Transverse colon (tissue), 4 donors: ENCODE results near the gene CDC16.

Source experiments
- EP300 ChIP-seq: sonication (generic); formaldehyde crosslinking; IDR thresholded peaks from one replicate; pipeline ENCODE4 v1.6.1; 2017; ENCODE audit warnings: antibody characterized with exemption, low read depth
- POLR2A ChIP-seq: fragments of 450-650 bp; IDR thresholded peaks from one replicate; pipeline ENCODE4 v1.6.1; 2016; ENCODE audit warnings: antibody characterized with exemption, mild to moderate bottlenecking, moderate library complexity
- POLR2AphosphoS5 ChIP-seq, 3 donors: sonication (generic); formaldehyde crosslinking; IDR thresholded peaks; one replicate each; pipeline ENCODE4 v1.6.1; 2016; ENCODE audit warnings: antibody characterized with exemption in 3 of 3
- TF ChIP-seq, protein P1 (sequence below), 5 experiments: fragments of 200-600 bp in 3 of 5; fragments of 450-650 bp in 2 of 5; sonication (generic) in 3 of 5; IDR thresholded peaks; 1 replicate in 2 of 5; 2 replicates in 3 of 5; pipeline ENCODE4 v1.5.1; 2016 to 2017; ENCODE audit warnings: antibody characterized with exemption in 5 of 5, inconsistent platforms in 3 of 5, mild to moderate bottlenecking in 2 of 5, moderate library complexity in 1 of 5

DNA sequence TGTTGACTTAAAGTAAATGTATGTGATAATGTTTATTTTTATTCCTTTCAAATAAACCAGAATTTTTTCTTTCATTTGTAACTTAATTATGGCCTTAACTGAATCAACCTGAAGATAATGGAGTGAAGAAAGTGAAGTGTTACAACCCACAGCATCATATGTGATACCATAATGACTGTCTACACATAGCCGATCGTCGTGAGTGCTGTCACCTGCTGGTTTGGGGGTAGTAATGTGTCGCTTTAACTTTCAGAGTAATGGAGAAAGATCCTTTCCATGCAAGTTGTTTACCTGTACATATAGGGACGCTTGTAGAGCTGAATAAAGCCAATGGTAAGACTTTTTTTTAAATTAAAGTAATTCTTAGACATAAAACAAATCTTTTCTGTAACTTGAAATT, 9.9 kb downstream of the CDC16 start:
- TF ChIP-seq, protein P1, sequence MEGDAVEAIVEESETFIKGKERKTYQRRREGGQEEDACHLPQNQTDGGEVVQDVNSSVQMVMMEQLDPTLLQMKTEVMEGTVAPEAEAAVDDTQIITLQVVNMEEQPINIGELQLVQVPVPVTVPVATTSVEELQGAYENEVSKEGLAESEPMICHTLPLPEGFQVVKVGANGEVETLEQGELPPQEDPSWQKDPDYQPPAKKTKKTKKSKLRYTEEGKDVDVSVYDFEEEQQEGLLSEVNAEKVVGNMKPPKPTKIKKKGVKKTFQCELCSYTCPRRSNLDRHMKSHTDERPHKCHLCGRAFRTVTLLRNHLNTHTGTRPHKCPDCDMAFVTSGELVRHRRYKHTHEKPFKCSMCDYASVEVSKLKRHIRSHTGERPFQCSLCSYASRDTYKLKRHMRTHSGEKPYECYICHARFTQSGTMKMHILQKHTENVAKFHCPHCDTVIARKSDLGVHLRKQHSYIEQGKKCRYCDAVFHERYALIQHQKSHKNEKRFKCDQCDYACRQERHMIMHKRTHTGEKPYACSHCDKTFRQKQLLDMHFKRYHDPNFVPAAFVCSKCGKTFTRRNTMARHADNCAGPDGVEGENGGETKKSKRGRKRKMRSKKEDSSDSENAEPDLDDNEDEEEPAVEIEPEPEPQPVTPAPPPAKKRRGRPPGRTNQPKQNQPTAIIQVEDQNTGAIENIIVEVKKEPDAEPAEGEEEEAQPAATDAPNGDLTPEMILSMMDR (IDR thresholded peaks at IDR 0.05): no peak
- no peak for TF ChIP-seq POLR2A
- no peak for TF ChIP-seq POLR2AphosphoS5 (IDR thresholded peaks at IDR 0.05)
- no peak for TF ChIP-seq EP300
